T-helper 9 cell (primary cell): ENCODE measurements around the gene ZNF506.
"Not testable (repeated sequence)": the region's sequence is repeated elsewhere in the genome, so short reads cannot be mapped to it uniquely, and the experiment has no call there.

ENCODE experiments used
- DNase-seq: peaks from one replicate; pipeline ENCODE4 v3.0.0-alpha.2; 2020
- total RNA-seq, 2 donors: gene quantifications; one replicate each; lab custom pipeline; 2026; lab: John Stamatoyannopoulos, UW

ZNF506 gene
- 63.5 to 79.0 reads per million in 2 donors for total RNA-seq

DNA sequence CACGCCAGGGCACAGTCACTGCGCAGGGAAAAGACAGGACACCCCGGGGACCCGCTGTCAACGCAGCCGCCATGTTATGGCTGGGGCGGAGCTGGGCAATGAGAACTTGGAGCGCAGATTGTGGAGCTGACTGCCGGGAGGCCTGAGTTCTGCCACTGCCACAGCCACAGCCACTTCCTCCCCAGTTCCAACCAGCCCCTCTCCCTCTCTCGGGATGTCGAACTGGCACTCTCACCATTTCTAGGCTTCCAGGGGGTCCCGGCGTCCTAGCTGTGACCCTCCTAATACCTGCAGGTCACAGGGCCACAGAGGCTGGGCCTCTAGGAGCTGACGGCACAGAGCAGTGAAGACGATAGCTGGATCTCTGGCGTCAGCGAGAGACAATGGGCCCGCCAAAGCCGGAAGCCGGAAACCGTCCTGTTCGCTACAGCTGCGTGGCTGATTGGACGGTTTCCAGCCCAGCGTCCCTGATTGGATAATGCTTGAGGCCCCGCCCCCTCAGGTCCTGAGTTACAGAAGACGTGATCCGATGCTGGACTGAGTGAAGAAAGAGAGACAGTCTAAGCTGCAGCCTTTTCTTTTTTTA lies at the start of gene ZNF506:
ZNF506 (minus strand) TSS at position 385 of the 586 bp plus-strand sequence; CDS start at position 238, 147 bp downstream.
- DNase-seq = peak; percentile 96

DNA sequence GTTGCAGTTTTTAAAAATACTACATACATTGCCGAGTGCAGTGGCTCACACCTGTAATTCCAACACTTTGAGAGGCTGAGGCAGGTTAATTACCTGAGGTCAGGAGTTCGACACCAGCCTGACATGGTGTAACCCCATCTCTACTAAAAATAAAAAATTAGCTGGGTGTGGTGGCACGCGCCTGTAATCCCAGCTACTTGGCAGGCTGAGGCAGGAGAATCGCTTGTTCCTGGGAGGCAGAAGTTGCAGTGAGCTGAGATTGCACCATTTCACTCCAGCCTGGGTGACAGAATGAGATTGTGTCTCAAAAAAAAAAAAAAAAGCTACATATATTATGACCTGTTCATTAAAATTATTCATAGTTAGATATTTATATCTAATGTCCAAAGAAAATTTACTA lies 48.5 kb upstream of the ZNF506 start:
- not testable (repeated sequence) for DNase-seq

DNA sequence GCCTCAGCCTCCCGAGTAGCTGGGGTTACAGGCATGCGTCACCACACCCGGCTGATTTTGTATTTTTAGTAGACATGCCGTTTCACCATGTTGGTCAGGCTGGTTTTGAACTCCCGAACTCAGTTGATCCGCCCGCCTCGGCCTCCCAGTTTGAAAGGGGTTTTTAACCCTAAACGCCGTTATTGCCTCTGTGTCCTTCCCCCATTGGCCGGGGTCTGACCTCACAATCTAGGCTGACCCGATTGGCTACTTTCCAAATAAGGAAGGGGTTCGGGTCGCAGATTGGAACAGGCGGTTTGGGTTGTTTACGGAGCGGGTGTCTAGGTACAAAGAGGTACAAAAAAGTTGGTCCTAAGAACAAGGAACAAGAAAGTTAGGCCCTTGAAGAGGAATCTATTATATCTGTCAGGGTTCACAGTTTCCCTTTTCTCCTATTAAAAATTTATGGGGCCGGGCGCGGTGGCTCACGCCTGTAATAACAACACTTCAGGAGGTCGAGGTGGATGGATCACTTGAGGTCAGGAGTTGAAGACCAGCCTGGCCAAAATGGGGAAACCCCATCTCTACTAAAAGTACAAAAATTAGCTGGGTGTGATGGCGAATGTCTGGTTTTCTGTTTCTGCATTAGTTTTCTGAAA lies 45.2 kb upstream of the ZNF506 start:
- DNase-seq = peak; percentile 28

DNA sequence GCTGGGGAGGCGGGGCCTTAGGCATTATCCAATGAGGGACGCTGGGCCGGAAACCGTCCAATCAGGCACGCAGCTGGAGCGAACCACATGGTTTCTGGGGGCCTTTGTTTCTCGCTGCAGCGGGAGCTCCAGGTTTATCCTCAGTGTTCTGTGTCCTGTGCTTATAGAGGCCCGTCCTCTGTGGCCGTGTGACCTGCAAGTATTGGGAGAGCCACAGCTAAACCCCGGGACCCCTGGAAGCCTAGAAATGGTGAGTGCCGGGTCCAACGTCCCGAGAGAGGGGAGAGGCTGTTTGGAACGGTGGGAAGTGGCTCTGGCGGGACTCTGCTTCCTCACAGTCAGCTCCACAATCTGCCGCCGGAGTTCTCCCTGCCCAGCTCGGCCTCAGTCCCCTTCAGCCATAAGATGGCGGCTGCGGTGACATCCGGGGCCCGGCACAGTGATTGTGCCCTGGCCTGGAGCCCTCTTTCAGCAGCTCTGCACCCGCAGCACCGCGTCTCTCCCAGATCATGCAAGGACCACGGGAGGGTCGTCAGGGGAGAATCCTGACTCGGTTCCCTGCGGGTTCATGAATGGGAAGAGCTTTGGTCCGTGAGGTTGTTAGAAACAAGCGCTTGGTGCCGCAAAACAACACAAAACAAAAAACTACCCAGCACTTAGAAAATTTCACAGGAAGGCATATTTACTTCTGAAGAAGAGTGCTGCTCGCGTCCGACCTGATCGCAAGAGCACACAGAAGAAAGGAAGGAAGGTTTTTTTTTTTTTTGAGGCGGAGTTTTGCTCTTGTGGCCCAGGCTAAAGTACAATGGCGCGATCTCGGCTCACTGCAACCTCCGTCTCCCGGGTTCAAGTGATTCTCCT lies 44.4 kb upstream of the ZNF506 start, which contains the start of gene ZNF253:
ZNF253 (plus strand) TSS at position 133 of the 861 bp plus-strand sequence; CDS start at position 248, 115 bp downstream.
- DNase-seq = peak; percentile 91

DNA sequence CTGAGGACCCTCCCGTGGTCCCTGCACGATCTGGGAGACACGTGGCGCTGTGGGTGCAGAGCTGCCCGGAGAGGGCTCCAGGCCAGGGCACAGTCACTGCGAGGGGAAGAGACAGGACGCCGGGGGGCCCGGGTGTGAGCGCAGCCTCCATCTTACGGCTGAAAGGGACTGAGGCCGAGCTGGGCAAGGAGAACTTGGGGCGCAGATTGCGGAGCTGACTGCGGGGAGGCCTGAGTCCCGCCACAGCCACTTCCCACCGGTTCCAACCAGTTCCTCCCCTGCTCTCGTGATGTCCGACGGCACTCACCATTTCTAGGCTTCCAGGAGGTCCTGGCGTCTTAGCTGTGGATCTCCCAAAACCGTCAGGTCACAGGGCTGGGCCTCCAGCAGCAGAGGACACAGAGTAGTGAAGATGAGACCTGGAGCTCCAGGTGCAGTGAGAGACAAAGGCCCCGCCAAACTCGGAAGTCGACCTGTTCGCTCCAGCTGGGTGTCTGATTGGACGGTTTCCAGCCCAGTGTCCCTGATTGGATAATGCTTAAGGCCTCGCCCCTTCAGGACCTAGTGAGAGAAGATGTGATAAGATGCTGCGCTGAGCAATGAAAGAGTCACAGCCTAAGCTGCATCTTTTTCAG lies 39.3 kb upstream of the ZNF506 start:
- DNase-seq = peak; percentile 39

DNA sequence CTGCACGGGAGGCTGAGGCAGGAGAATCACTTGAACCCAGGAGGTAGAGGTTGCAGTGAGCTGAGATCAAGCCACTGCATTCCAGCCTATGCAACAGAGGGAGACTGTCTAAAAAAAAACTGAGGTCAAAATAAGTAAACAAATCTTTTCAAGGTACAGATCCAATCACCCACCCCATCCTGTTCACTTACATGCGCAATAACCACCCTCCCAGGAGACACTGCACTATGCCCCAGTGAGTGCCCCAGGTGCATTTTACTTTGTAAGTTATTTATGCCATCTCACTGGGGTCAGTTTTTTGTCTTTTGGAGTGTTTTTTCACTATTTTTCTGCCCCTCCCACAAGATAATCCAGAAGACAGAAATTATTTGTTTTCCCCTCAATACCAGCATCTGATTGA lies 37.2 kb upstream of the ZNF506 start:
- DNase-seq = no peak

DNA sequence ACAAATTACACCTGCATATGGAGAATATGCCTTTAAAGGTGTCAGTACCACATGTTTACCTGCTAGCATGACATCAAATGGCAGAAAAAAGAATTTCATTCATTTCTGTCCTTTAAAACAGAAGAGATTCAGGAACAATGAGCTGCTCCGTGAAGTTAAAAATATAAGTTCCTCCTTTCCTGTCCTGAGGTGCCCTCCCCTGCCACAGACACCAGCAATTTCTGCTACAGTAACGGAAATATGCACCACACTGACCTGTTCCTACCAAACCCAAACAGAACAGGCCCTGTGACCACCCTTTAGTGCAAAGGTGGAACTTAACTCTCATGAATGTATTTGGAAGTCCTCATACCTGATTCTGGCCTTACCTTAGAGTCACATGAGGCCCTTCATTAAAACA lies 30.2 kb upstream of the ZNF506 start:
- not testable (repeated sequence) for DNase-seq

DNA sequence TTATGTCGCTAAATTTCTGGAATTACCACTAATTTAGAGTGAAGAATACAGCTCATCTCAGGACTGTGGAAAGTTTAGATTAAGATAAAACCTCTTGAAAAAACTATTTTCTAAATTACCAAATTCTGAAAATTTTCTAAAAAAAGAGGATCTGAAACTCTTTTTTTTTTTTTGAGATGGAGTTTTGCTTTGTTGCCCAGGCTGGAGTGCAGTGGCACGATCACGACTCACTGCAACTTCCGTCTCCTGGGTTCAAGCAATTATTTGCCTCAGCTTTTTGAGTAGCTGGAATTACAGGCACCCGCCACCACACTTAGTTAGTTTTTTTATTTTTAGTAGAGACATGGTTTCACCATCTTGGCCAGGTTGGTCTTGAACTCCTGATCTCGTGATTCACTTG lies 27.5 kb upstream of the ZNF506 start:
- no peak for DNase-seq

DNA sequence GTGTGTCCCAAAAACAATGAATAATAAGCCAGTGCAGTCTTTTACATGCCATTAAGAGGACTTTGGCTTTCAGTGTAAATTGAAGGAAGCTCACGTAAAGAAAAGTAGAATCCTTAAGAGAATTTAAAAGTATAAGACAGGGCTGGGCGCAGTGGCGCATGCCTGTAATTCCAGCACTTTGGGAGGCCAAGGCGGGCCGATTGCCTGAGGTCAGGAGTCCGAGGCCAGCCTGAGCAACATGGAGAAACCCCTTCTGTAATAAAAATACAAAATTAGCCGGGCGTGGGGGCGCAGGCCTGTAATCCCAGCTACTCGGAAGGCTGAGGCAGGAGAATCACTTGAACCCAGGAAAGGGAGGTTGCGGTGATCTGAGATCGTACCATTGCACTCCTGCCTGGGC lies 26.2 kb upstream of the ZNF506 start:
- DNase-seq = no peak

DNA sequence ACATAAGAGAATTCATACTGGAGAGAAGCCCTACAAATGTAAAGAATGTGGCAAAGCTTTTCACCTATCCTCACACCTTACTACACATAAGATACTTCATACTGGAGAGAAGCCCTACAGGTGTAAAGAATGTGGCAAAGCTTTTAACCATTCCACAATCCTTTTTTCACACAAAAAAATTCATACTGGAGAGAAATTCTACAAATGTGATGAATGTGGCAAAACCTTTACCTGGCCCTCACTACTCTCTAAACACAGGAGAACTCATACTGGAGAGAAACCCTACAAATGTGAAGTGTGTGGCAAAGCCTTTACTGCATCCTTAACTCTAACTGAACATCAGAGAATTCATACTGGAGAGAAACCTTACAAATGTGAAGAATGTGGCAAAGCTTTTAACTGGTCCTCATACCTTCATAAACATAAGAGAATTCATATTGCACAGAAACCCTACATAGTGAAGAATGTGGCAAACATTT lies 14.0 kb upstream of the ZNF506 start:
- DNase-seq = no peak

DNA sequence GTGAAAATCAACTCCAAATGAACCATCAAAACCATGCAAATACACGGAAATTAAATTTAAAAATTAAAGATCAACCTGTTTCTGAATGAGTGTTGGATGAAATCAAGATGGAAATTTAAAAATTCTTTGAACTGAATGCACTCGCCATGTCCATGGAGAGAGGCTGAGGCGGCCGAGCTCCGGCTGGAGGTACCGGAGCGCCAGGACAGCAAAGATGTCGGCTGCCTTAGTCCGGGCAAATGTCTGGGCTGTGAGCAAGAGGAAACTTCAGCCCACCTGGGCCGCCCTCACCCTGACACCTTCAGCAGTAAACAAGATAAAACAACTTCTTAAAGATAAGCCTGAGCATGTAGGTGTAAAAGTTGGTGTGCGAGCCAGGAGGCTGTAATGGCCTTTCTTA lies 5.3 kb upstream of the ZNF506 start:
- no peak for DNase-seq

DNA sequence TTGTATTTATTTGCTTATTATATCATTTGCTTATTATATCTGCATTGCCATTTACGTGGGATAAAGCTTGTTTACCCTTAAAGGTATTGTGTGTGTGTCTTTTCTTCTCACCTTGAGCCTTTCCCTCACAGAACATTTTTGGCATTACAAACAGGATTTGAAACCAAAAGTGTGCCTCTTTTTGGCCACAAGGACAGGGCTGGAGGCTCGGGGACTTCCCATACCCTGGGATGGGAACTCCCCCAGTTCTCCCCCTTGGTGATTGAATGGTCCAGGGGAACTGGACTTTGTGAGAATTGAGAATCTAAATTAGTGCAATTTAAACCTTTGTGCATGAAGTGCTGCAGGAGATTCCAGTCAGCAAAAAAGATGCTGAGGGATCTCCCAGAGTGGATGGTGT lies 2.4 kb upstream of the ZNF506 start:
- DNase-seq = no peak

DNA sequence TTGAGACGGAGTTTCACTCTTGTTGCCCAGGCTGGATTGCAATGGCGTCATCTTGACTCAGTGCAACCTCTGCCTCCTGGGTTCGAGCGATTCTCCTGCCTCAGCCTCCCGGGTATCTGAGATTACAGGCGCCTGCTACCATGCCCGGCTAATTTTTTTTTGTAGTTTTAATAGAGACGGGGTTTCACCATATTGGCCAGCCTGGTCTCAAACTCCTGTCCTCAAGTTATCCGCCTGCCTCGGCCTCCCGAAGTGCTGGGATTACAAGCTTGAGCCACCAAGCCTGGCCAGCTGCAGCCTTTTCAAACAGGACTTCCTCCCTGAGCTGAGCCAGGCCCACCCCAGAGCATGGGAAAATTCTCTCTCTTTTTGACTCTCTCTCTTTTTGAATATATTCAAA lies 426 bp upstream of the ZNF506 start:
- DNase-seq = not testable (repeated sequence)

DNA sequence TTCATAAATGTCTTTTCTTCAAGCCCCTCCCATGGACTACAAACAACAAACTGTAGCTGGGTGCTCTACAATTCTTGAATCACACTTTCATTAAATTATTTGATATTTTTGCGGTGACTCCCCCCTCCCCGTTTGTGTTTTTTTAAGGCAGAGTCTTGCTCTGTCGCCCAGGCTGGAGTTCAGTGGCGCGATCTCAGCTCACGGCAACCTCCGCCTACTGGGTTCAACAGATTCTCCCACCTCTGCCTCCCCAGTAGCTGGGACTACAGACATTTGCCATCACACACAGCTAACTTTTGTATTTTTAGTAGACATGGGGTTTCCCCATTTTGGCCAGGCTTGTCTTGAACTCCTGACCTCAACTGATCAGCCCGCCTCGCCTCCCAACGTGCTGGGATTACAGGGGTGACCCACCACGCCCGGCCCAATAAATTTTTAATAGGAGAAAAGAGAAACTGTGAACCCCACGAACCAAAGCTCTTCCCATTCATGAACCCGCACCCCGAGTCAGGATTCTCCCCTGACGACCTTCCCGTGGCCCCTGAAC lies 703 bp downstream of the ZNF506 start:
- no peak for DNase-seq

DNA sequence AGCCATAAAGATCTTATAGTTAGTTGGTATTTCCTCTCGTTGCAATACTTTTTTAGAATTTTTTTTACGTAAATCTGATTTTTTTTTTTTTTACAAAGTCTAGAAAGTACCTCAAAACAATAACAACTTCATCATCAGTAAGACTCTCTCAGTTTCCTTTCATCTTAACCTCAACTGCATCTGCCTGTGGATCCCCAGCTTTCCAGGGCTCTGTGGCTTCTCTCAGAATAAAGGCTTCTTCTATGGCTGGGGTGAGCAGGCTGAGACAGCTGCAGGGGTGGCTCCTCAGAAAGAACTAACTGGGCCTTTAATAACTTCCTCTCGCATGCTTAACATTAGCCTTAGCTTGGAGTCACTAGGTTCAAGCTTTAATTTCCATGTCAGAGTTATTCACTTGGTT lies 4.2 kb downstream of the ZNF506 start:
- DNase-seq = peak; percentile 37

DNA sequence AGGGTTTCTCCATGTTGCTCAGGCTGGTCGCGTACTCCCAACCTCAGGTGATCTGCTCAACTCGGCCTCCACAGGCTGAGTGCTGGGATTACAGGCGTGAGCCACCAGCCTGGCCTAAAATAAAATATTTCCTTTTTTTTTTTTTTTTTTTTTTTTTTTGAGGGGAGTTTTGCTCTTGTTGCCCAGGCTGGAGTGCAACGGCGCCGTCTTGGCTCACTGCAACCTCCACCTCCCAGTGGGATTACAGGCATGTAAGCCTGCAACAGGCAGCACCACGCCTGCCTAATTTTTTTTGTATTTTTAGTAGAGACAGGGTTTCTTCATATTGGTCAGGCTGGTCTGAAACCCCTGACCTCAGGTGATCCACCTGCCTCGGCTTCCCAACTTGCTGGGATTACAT lies 4.9 kb downstream of the ZNF506 start:
- DNase-seq = no peak

DNA sequence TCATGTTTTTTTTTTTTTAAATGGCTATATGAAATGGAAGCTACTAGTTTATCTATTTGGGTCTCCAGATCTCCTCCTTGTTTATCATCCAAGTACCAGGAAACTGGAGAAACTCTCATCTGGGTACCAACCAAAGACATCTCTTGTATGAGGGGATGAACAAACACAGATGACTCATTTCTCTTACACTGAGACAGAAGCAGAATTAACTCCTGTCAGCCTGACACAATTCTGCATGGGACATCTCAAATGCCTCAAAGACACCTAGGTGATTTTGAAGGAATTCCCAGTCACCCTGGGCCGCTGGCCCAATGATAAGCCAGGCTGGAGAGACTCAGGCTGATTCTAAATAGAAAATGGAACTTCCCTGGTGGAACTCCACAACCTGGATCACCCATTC lies 9.6 kb downstream of the ZNF506 start:
- DNase-seq = not testable (repeated sequence)

DNA sequence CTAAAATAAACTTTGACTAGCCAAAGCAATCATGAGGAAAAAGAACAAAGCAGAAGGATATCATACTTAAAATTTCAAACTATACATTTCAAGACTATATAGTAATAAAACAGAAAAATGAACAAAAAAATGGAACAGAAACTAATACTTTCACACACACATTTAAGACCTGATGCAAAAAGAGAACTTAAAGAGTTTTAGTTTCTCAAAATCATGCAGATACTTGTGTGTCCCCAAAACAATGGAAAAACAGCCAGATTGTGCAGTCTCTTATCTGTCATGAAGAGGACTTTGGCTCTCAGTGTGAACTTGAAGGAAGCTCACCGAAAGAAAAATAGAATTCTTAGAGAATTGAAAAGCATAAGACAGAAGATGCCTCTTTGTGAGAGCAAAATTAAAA lies 16.1 kb downstream of the ZNF506 start:
- DNase-seq = no peak

DNA sequence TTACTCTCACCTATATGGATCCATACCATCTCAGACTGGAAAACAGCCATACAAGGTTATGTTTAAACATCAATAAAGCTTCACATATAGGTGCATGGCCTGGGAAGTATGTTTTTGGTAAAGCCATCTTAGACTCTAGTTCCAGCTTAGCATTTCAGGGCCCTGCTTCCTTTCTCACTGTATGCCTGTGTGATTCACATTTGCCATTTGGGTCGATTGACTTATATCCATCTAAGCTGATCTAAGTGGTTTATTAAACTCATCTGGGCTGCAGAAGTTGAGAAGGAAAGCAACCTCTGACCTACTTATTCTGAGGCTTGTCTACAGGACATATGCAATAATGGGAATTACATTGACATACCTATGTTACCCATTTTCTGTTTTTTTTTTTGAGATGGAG lies 33.5 kb downstream of the ZNF506 start:
- no peak for DNase-seq

DNA sequence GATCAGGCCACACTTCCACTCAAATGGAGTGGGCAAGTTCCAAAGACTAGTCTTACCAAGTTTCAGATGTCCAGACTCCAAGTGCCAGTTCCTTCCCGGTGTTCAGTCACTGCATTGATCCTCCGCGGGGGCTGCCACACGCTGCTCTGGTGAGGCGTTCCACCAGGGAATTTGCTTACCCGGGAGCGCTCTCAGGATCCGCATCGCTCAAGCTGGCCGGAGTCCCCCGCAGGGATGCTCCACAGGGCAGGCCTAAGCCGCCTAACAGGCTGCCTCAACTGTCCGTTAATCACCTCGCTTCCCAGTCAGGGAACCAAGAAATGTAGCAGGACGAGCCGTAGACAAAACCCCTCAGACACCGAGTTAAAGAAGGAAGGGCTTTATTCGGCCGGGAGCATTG lies 36.1 kb downstream of the ZNF506 start:
- not testable (repeated sequence) for DNase-seq

DNA sequence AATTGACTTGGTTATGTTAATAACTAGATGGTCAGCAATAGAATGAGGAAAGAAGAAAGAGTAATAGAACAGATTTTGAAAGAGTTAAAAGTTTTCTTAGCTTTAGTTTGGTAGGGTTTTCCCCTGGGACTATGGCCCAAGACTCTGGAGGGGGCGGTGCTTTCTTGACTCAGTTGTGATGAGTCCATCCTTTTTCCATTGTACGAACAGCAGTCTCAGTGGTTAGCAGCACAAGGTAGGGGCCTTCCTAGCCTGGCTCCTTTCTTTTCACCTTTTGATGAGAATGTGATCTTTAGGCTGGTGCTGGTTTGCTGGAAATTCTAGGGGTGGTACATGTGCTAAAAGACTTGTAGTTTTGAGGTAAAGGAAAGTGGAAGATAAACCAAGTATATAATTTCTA lies 38.8 kb downstream of the ZNF506 start:
- DNase-seq = no peak

DNA sequence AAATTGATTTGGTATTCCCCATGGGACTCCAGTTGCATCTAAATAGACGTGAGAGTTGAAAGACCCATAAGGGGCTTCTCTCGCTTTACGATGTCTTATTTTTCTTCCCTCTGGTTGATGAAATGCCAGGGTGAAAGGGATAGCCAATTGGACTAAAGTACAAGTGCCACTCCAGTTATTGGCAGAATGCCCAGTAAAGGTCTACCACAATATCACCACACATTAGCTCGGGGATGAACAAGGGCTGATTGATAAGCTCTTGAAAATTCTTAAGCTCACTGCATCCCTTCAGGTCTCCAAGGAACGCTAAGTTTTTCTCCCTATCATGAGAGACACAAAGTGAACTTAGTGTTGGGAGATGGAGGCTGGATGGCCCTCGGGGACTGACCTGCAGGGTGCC lies 39.8 kb downstream of the ZNF506 start:
- not testable (repeated sequence) for DNase-seq

DNA sequence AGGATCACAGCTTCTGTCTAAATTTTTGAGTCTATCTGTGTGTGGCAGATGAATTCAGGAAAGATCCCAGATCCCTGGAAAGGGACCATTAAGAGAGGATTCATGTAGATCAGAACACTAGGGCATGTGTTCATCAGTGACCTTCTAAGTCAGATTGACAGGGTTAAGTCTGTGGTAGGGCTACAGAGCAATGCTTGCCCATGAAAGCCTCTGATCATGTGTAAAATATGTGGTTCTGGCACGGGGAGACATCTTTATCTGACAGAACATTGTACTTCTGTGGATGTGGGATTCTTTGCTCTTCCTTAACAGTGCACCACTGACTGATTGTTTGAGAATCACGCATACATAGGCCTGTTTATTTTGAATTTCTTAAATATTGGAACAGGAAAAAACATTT lies 42.9 kb downstream of the ZNF506 start:
- no peak for DNase-seq
